ENCODE results near the gene E2F4.

GRCh38 chr16:67233596-67233995 lies 41.6 kb downstream of the E2F4 start:
- no peak for TF ChIP-seq RCOR1 (conservative IDR thresholded peaks at IDR 0.05; ENCODE audit: low read depth, low read length)
- TF ChIP-seq SUZ12 (IDR thresholded peaks at IDR 0.05; ENCODE audit: unreplicated experiment) = no peak
- no peak for TF ChIP-seq ZBTB33 (IDR thresholded peaks at IDR 0.05)
- no peak for TF ChIP-seq EZH2 (IDR thresholded peaks at IDR 0.05; ENCODE audit: borderline replicate concordance, control insufficient read depth, low read depth, low read length)
- TF ChIP-seq, protein P1, sequence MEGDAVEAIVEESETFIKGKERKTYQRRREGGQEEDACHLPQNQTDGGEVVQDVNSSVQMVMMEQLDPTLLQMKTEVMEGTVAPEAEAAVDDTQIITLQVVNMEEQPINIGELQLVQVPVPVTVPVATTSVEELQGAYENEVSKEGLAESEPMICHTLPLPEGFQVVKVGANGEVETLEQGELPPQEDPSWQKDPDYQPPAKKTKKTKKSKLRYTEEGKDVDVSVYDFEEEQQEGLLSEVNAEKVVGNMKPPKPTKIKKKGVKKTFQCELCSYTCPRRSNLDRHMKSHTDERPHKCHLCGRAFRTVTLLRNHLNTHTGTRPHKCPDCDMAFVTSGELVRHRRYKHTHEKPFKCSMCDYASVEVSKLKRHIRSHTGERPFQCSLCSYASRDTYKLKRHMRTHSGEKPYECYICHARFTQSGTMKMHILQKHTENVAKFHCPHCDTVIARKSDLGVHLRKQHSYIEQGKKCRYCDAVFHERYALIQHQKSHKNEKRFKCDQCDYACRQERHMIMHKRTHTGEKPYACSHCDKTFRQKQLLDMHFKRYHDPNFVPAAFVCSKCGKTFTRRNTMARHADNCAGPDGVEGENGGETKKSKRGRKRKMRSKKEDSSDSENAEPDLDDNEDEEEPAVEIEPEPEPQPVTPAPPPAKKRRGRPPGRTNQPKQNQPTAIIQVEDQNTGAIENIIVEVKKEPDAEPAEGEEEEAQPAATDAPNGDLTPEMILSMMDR (IDR thresholded peaks at IDR 0.05 in 2 of 3, conservative IDR thresholded peaks at IDR 0.05 in 1 of 3; ENCODE audit: control insufficient read depth in 2 of 3, extremely low read depth in 1 of 3, insufficient read depth in 1 of 3, low read depth in 3 of 3, low read length in 3 of 3) = no peak
- no peak for TF ChIP-seq KLF5 (IDR thresholded peaks at IDR 0.05; ENCODE audit: partially characterized antibody)
- TF ChIP-seq NFIC (IDR thresholded peaks at IDR 0.05; ENCODE audit: low read depth, low read length) = no peak
- no peak for TF ChIP-seq POLR2AphosphoS5 (IDR thresholded peaks at IDR 0.05; ENCODE audit: low read length)
